ENCODE results near the gene UBAC1. TPM values are rescaled to one million over a fixed set of nuclear protein-coding genes. Genes with fewer than 3 reads are reported as not detected.
A peak's percentile ranks its signal among the peaks of the same experiment; 100 is the strongest.

The UBAC1 gene
- total and polyA plus RNA-seq, 4 donors: 37.8 to 49.5 (median 39.7) TPM

DNA sequence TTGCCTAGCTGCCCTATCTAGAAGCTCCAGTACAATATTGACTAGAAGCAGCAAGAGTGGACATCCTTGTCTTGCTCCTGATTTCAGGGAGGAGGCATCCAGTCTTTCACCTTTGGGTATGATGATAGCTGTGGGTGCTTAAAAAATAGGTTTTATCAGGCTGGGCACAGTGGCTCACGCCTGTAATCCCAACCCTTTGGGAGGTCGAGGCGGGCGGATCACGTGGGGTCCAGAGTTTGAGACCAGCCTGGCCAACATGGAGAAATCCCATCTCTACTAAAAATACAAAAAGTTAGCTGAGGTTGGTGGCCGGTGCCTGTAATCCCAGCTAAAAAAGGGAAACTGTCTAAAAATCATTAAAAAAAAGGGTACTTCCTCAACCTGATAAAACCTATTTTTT lies 51.8 kb downstream of the UBAC1 start:
- Histone ChIP-seq H3K36me3 (ENCODE audit: control insufficient read depth in 4 of 4, insufficient read depth in 4 of 4, low read length in 4 of 4) (peaks cover 8 to 36% (median 12%) of the 10 kb centered on the region in 4 donors), H3K4me1 (ENCODE audit: control insufficient read depth in 5 of 5, insufficient read depth in 5 of 5, low read length in 5 of 5) (peaks cover 5 to 23% (median 11%) of the 10 kb centered on the region in 5 donors), H3K27ac (ENCODE audit: low read depth in 1 of 2, low read length in 1 of 2) (no peak overlapping the region), H3K4me3 (no peak overlapping the region), H3K9me3 (ENCODE audit: control insufficient read depth in 4 of 4, insufficient read depth in 3 of 4, low read length in 3 of 4) (peaks cover 0 to 11% (median 3%) of the 10 kb centered on the region in 4 donors), H3K9ac (ENCODE audit: insufficient read depth in 1 of 2, low read length in 2 of 2) (no peak overlapping the region), H3K27me3 (ENCODE audit: control insufficient read depth in 3 of 3, insufficient read depth in 3 of 3, low read length in 2 of 3) (no peaks in the 10 kb centered on the region)
- no peak for DNase-seq
- 89 to 94% methylated on average over 5 to 6 of the region's 6 CpGs for WGBS, 2 donors
- no peak for TF ChIP-seq CTCF (IDR thresholded peaks at IDR 0.05; ENCODE audit: control extremely low read depth, extremely low read depth)
- no peak for ATAC-seq (ENCODE audit: insufficient read depth, low FRiP score)

- WGBS, 2 donors: 78 to 85% methylated on average over 12 of the region's 12 CpGs
- no peak overlapping the region for H3K9ac ChIP-seq (ENCODE audit: insufficient read depth in 1 of 2, low read length in 2 of 2)
- H3K27me3 ChIP-seq (ENCODE audit: control insufficient read depth in 3 of 3, insufficient read depth in 3 of 3, low read length in 2 of 3): no peaks in the 10 kb centered on the region
- peaks cover 0 to 7% (median 3%) of the 10 kb centered on the region in 4 donors for H3K9me3 ChIP-seq (ENCODE audit: control insufficient read depth in 4 of 4, insufficient read depth in 3 of 4, low read length in 3 of 4)
- H3K4me1 ChIP-seq (ENCODE audit: control insufficient read depth in 5 of 5, insufficient read depth in 5 of 5, low read length in 5 of 5): peaks cover 7 to 23% (median 12%) of the 10 kb centered on the region in 5 donors
- ATAC-seq (ENCODE audit: insufficient read depth, low FRiP score) (no peak), DNase-seq (no peak)
- no peak overlapping the region for H3K4me3 ChIP-seq
- TF ChIP-seq CTCF (IDR thresholded peaks at IDR 0.05; ENCODE audit: control extremely low read depth, extremely low read depth): no peak
- peaks cover 7 to 30% (median 12%) of the 10 kb centered on the region in 4 donors for H3K36me3 ChIP-seq (ENCODE audit: control insufficient read depth in 4 of 4, insufficient read depth in 4 of 4, low read length in 4 of 4)
- H3K27ac ChIP-seq (ENCODE audit: low read depth in 1 of 2, low read length in 1 of 2): peak overlapping the region in 1 of 2 donors; percentile 51
These were observed 52.4 kb downstream of the UBAC1 start for GRCh38 chr9:135908754-135909204.

- WGBS, 2 donors: 17 to 18% methylated on average over 42 of the region's 42 CpGs
- ATAC-seq (ENCODE audit: insufficient read depth, low FRiP score): no peak
- Histone ChIP-seq H3K9ac (ENCODE audit: insufficient read depth in 1 of 2, low read length in 2 of 2) (no peak overlapping the region), H3K4me3 (peak overlapping the region; percentile 86), H3K27me3 (ENCODE audit: control insufficient read depth in 3 of 3, insufficient read depth in 3 of 3, low read length in 2 of 3) (no peaks in the 10 kb centered on the region), H3K4me1 (ENCODE audit: control insufficient read depth in 5 of 5, insufficient read depth in 5 of 5, low read length in 5 of 5) (peaks cover 11 to 23% (median 13%) of the 10 kb centered on the region in 5 donors), H3K9me3 (ENCODE audit: control insufficient read depth in 4 of 4, insufficient read depth in 3 of 4, low read length in 3 of 4) (peaks cover 0 to 2% (median 2%) of the 10 kb centered on the region in 4 donors), H3K36me3 (ENCODE audit: control insufficient read depth in 4 of 4, insufficient read depth in 4 of 4, low read length in 4 of 4) (peaks cover 2 to 25% (median 7%) of the 10 kb centered on the region in 4 donors), H3K27ac (ENCODE audit: low read depth in 1 of 2, low read length in 1 of 2) (peak overlapping the region; percentile 86 to 90)
- no peak for TF ChIP-seq CTCF (IDR thresholded peaks at IDR 0.05; ENCODE audit: control extremely low read depth, extremely low read depth)
- no peak for DNase-seq
These were observed 53.0 kb downstream of the UBAC1 start for GRCh38 chr9:135908093-135908753.

All from lung (tissue), 12 donors.